HepG2 (cell line): Measurements from ENCODE around the gene RIPOR3. TPM values are rescaled to one million over a fixed set of nuclear protein-coding genes. Genes with fewer than 3 reads are reported as not detected.

Experiments used
- GZF1 ChIP-seq: sonication (generic); formaldehyde crosslinking; IDR thresholded peaks from 2 replicates; pipeline ENCODE4 v1.5.1; 2020; ENCODE audit warnings: mild to moderate bottlenecking, missing genetic modification reagents
- MAFK ChIP-seq, 2 experiments: IDR thresholded peaks in 1 of 2; conservative IDR thresholded peaks in 1 of 2; 2 replicates each; pipeline ENCODE4 v1.6.1; 2011; ENCODE audit warnings: improper control_type of control experiment in 2 of 2, low read length in 2 of 2
- MXD4 ChIP-seq: IDR thresholded peaks from 2 replicates; pipeline ENCODE4 v1.6.1; 2016; ENCODE audit warnings: mild to moderate bottlenecking, missing biosample characterization, missing genetic modification reagents
- SNAI1 ChIP-seq: sonication (generic); formaldehyde crosslinking; IDR thresholded peaks from 2 replicates; pipeline ENCODE4 v1.5.0; 2020; ENCODE audit warnings: mild to moderate bottlenecking, missing genetic modification reagents, borderline replicate concordance
- SOX6 ChIP-seq, 2 experiments: fragments of 450-650 bp in 1 of 2; sonication (generic) in 1 of 2; formaldehyde crosslinking in 1 of 2; IDR thresholded peaks; 2 replicates each; pipeline versions ENCODE4 v1.4.0 to v1.6.1; 2017 to 2020; ENCODE audit warnings: antibody characterized with exemption in 1 of 2, mild to moderate bottlenecking in 1 of 2, missing genetic modification reagents in 1 of 2
- STAG1 ChIP-seq: sonication (generic); formaldehyde crosslinking; IDR thresholded peaks from 2 replicates; pipeline ENCODE4 v1.4.0; 2020; ENCODE audit warnings: missing genetic modification reagents
- THAP11 ChIP-seq: IDR thresholded peaks from 2 replicates; pipeline ENCODE4 v1.6.1; 2016; ENCODE audit warnings: missing biosample characterization, missing genetic modification reagents
- TRIM24 ChIP-seq: sonication (generic); formaldehyde crosslinking; IDR thresholded peaks from 2 replicates; pipeline ENCODE4 v1.8.0; 2022; ENCODE audit warnings: mild to moderate bottlenecking, missing genetic modification reagents
- ZFP36L2 ChIP-seq: sonication (generic); formaldehyde crosslinking; IDR thresholded peaks from 2 replicates; pipeline ENCODE4 v1.4.0; 2020; ENCODE audit warnings: missing genetic modification reagents
- ZNF225 ChIP-seq: sonication (generic); formaldehyde crosslinking; IDR thresholded peaks from 2 replicates; pipeline ENCODE4 v1.4.0; 2020; ENCODE audit warnings: mild to moderate bottlenecking, missing genetic modification reagents
- polyA plus RNA-seq, 8 experiments: library from polyadenylated mRNA; depleted of rRNA in 3 of 8; stranded (reverse) in 7 of 8; unstranded in 1 of 8; fragments of >200 nt; fragmentation: Illumina TruSeq in 4 of 8; extraction: Trizol in 4 of 8; gene quantifications; 2 replicates each; pipeline versions ENCODE4 v1.2.1 to v1.2.3, GENCODE V29; 2011 to 2016; ENCODE audit warnings: low read depth in 4 of 8, missing spikeins in 1 of 8, mixed read lengths in 1 of 8; ENCODE audit not compliant: insufficient read depth in 1 of 8
- total RNA-seq, 5 experiments: library from RNA; depleted of rRNA; stranded (reverse); fragments of >200 nt; fragmentation: Illumina TruSeq; extraction: Trizol; gene quantifications; 2 replicates each; pipeline ENCODE4 v1.2.3, GENCODE V29; 2016; ENCODE audit warnings: low read depth in 1 of 5
- TF ChIP-seq, protein P1 (sequence below): sonication (generic); formaldehyde crosslinking; IDR thresholded peaks from 2 replicates; pipeline ENCODE4 v1.5.1; 2020; ENCODE audit warnings: mild to moderate bottlenecking, missing genetic modification reagents, moderate library complexity
- TF ChIP-seq, protein P2 (sequence below): sonication (generic); formaldehyde crosslinking; IDR thresholded peaks from 2 replicates; pipeline ENCODE4 v1.8.1; 2023; ENCODE audit warnings: mild to moderate bottlenecking, moderate library complexity, missing genetic modification reagents
- TF ChIP-seq, protein P3 (sequence below): sonication (generic); formaldehyde crosslinking; IDR thresholded peaks from 2 replicates; pipeline ENCODE4 v1.5.0; 2020; ENCODE audit warnings: mild to moderate bottlenecking, missing genetic modification reagents, borderline replicate concordance
- TF ChIP-seq, protein P4 (sequence below): sonication (generic); formaldehyde crosslinking; IDR thresholded peaks from 2 replicates; pipeline ENCODE4 v1.4.0; 2020; ENCODE audit warnings: missing genetic modification reagents
- TF ChIP-seq, protein P5 (sequence below): sonication (generic); formaldehyde crosslinking; IDR thresholded peaks from 2 replicates; pipeline ENCODE4 v1.5.1; 2020; ENCODE audit warnings: missing genetic modification reagents, mild to moderate bottlenecking, borderline replicate concordance
- TF ChIP-seq, protein P6 (sequence below): sonication (generic); formaldehyde crosslinking; IDR thresholded peaks from 2 replicates; pipeline ENCODE4 v1.5.1; 2020; ENCODE audit warnings: missing genetic modification reagents, mild to moderate bottlenecking, borderline replicate concordance

Gene RIPOR3
- total and polyA plus RNA-seq, 2 of the 13 experiments (the other 11 are each of a cell fraction or from before 2014, with no cell fraction given), result 0.18 TPM; not detected in 1

DNA sequence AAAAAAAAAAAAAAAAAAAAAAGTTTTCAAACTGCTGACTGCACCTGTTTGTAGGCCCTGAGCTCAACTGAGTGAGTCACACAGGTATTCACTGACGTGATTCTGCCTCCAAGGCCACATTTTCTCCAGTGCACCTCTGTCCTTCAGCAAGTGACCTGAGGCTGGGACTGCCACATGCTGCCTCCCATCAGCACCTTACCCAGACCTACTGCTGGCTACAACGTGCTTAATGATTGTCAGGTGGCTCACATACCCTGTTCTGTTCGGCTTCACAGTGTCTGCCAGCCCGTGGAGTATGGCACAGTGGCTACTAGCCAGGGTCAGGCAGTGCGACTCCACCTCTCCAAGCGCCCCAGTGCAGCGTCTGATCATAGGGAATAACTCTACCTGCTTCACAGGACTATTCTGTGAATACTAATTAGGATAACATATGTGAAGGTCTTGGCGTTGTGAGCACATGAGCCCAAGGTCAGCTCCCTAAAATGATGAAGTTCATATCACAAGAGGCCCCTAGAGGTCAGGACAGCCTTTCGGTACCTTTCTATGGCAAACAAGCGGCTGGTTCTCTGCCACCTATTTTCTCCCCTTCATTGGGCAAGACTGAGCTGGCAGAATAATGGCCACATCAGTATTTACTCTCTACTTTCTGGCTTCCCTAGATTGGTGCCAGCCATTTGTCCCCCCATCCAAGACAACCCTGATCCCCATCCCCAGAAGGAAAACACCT is 28.1 kb downstream of the RIPOR3 start (continued):
- TF ChIP-seq TRIM24 (CRISPR knock-in tag) (no peak), SOX6 (IDR thresholded peaks at IDR 0.05) (no peak), SOX6 (CRISPR knock-in tag; IDR thresholded peaks at IDR 0.05) (peak; percentile 28; the same call in 1 of the 2 replicates), GZF1 (CRISPR knock-in tag) (peak; percentile 70; the same call in 1 of the 2 replicates), ZFP36L2 (0 out of 2 replicates have a peak, but pooled peaks have one; percentile 30), MXD4 (peak; percentile 45; the same call in 1 of the 2 replicates), SNAI1 (CRISPR knock-in tag) (no peak), STAG1 (CRISPR knock-in tag) (peak; percentile 83), ZNF225 (CRISPR knock-in tag) (peak; percentile 56; the same call in 1 of the 2 replicates), THAP11 (no peak), MAFK (conservative IDR thresholded peaks at IDR 0.05 in 1 of 2, IDR thresholded peaks at IDR 0.05 in 1 of 2; ENCODE audit: low read length in 2 of 2) (peak; percentile 53 to 55; a peak in 2 of 4 replicates)
- TF ChIP-seq, protein P1, sequence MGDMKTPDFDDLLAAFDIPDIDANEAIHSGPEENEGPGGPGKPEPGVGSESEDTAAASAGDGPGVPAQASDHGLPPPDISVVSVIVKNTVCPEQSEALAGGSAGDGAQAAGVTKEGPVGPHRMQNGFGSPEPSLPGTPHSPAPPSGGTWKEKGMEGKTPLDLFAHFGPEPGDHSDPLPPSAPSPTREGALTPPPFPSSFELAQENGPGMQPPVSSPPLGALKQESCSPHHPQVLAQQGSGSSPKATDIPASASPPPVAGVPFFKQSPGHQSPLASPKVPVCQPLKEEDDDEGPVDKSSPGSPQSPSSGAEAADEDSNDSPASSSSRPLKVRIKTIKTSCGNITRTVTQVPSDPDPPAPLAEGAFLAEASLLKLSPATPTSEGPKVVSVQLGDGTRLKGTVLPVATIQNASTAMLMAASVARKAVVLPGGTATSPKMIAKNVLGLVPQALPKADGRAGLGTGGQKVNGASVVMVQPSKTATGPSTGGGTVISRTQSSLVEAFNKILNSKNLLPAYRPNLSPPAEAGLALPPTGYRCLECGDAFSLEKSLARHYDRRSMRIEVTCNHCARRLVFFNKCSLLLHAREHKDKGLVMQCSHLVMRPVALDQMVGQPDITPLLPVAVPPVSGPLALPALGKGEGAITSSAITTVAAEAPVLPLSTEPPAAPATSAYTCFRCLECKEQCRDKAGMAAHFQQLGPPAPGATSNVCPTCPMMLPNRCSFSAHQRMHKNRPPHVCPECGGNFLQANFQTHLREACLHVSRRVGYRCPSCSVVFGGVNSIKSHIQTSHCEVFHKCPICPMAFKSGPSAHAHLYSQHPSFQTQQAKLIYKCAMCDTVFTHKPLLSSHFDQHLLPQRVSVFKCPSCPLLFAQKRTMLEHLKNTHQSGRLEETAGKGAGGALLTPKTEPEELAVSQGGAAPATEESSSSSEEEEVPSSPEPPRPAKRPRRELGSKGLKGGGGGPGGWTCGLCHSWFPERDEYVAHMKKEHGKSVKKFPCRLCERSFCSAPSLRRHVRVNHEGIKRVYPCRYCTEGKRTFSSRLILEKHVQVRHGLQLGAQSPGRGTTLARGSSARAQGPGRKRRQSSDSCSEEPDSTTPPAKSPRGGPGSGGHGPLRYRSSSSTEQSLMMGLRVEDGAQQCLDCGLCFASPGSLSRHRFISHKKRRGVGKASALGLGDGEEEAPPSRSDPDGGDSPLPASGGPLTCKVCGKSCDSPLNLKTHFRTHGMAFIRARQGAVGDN, result peak; percentile 47
- TF ChIP-seq, protein P2, sequence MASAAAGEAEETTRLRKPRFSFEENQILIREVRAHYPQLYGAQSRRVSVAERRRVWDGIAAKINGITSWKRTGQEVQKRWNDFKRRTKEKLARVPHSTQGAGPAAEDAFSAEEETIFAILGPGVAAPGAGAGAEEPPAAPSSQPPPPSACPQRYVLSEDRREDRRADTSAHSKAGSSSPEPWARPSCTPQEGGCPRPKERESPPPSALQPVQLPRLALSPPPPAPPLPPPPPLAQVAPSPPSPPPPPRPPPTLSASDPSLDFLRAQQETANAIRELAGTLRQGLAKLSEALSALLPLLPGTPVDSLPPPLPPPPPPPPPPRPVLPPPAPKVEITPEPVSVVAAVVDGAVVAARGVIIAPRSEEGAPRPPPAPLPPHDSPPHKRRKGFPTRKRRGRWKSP (CRISPR knock-in tag), result 0 out of 2 replicates have a peak, but pooled peaks have one; percentile 35
- TF ChIP-seq, protein P3, sequence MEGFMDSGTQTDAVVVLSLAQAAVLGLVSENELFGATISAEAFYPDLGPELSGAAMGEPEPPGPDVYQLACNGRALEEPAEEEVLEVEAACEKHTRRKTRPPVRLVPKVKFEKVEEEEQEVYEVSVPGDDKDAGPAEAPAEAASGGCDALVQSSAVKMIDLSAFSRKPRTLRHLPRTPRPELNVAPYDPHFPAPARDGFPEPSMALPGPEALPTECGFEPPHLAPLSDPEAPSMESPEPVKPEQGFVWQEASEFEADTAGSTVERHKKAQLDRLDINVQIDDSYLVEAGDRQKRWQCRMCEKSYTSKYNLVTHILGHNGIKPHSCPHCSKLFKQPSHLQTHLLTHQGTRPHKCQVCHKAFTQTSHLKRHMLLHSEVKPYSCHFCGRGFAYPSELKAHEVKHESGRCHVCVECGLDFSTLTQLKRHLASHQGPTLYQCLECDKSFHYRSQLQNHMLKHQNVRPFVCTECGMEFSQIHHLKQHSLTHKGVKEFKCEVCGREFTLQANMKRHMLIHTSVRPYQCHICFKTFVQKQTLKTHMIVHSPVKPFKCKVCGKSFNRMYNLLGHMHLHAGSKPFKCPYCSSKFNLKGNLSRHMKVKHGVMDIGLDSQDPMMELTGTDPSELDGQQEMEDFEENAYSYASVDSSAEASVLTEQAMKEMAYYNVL (CRISPR knock-in tag), result no peak
- TF ChIP-seq, protein P4, sequence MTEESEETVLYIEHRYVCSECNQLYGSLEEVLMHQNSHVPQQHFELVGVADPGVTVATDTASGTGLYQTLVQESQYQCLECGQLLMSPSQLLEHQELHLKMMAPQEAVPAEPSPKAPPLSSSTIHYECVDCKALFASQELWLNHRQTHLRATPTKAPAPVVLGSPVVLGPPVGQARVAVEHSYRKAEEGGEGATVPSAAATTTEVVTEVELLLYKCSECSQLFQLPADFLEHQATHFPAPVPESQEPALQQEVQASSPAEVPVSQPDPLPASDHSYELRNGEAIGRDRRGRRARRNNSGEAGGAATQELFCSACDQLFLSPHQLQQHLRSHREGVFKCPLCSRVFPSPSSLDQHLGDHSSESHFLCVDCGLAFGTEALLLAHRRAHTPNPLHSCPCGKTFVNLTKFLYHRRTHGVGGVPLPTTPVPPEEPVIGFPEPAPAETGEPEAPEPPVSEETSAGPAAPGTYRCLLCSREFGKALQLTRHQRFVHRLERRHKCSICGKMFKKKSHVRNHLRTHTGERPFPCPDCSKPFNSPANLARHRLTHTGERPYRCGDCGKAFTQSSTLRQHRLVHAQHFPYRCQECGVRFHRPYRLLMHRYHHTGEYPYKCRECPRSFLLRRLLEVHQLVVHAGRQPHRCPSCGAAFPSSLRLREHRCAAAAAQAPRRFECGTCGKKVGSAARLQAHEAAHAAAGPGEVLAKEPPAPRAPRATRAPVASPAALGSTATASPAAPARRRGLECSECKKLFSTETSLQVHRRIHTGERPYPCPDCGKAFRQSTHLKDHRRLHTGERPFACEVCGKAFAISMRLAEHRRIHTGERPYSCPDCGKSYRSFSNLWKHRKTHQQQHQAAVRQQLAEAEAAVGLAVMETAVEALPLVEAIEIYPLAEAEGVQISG (CRISPR knock-in tag), result no peak
- TF ChIP-seq, protein P5, sequence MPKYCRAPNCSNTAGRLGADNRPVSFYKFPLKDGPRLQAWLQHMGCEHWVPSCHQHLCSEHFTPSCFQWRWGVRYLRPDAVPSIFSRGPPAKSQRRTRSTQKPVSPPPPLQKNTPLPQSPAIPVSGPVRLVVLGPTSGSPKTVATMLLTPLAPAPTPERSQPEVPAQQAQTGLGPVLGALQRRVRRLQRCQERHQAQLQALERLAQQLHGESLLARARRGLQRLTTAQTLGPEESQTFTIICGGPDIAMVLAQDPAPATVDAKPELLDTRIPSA (CRISPR knock-in tag), result peak; percentile 82; the same call in 1 of the 2 replicates
- TF ChIP-seq, protein P6, sequence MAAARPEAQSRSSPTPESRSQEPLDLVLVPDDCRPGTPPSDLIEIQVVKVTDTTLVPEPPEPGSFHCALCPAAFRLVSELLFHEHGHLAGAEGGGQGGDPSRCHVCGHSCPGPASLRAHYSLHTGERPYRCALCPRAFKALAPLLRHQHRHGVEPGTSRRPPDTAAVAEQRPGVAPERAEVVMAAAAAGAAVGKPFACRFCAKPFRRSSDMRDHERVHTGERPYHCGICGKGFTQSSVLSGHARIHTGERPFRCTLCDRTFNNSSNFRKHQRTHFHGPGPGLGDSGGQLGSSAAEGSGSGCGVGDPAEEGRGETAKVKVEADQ (CRISPR knock-in tag), result no peak
